HL-60 (cell line): ENCODE results near the gene PTCHD1.

Experiments used
- DNase-seq, 2 experiments: peaks; one replicate each; pipeline ENCODE4 v3.0.0-alpha.2; 2010 to 2020; ENCODE audit warnings: low read depth in 1 of 2, low spot score in 1 of 2
- H3K27ac ChIP-seq: fragments of 250-450 bp; sonication (Bioruptor Pico); replicated peaks from 2 replicates; pipeline ENCODE4 v1.5.1; 2020; ENCODE audit warnings: mild to moderate bottlenecking, moderate library complexity
- H3K27me3 ChIP-seq: fragments of 250-450 bp; sonication (Bioruptor Pico); 2 replicates; pipeline ENCODE4 v1.5.1; 2021; ENCODE audit warnings: mild to moderate bottlenecking, moderate library complexity; ENCODE audit not compliant: insufficient read depth, poor library complexity, severe bottlenecking
- H3K4me3 ChIP-seq: replicated peaks from 2 replicates; pipeline ENCODE4 v1.5.1; 2011; ENCODE audit warnings: mild to moderate bottlenecking, control low read depth, low read length; ENCODE audit not compliant: insufficient read depth
- GABPA ChIP-seq: IDR thresholded peaks from 2 replicates; pipeline ENCODE4 v1.6.1; 2012; ENCODE audit warnings: low read depth
- POLR2AphosphoS5 ChIP-seq: IDR thresholded peaks from 2 replicates; pipeline ENCODE4 v1.6.1; 2012; ENCODE audit warnings: low read depth
- SPI1 ChIP-seq: IDR thresholded peaks from 2 replicates; pipeline ENCODE4 v1.6.1; 2012; ENCODE audit warnings: low read depth, mild to moderate bottlenecking, borderline replicate concordance
- TF ChIP-seq, protein P1 (sequence below): IDR thresholded peaks from one replicate; pipeline ENCODE4 v1.5.1; 2011; ENCODE audit warnings: low read length, control low read depth, inconsistent platforms; ENCODE audit not compliant: insufficient read depth
- TF ChIP-seq, protein P2 (sequence below): IDR thresholded peaks from 2 replicates; pipeline ENCODE4 v1.6.1; 2012; ENCODE audit warnings: low read depth; ENCODE audit not compliant: insufficient replicate concordance

The PTCHD1 gene

GRCh38 chrX:23312136-23312535, 22.5 kb upstream of the PTCHD1 start:
- no peak overlapping the region for H3K27ac ChIP-seq
- H3K4me3 ChIP-seq, result no peak overlapping the region
- TF ChIP-seq, protein P1, sequence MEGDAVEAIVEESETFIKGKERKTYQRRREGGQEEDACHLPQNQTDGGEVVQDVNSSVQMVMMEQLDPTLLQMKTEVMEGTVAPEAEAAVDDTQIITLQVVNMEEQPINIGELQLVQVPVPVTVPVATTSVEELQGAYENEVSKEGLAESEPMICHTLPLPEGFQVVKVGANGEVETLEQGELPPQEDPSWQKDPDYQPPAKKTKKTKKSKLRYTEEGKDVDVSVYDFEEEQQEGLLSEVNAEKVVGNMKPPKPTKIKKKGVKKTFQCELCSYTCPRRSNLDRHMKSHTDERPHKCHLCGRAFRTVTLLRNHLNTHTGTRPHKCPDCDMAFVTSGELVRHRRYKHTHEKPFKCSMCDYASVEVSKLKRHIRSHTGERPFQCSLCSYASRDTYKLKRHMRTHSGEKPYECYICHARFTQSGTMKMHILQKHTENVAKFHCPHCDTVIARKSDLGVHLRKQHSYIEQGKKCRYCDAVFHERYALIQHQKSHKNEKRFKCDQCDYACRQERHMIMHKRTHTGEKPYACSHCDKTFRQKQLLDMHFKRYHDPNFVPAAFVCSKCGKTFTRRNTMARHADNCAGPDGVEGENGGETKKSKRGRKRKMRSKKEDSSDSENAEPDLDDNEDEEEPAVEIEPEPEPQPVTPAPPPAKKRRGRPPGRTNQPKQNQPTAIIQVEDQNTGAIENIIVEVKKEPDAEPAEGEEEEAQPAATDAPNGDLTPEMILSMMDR, result no peak
- TF ChIP-seq GABPA (no peak), POLR2AphosphoS5 (no peak)
- no peaks in the 10 kb centered on the region for H3K27me3 ChIP-seq
- DNase-seq, result no peak

DNA sequence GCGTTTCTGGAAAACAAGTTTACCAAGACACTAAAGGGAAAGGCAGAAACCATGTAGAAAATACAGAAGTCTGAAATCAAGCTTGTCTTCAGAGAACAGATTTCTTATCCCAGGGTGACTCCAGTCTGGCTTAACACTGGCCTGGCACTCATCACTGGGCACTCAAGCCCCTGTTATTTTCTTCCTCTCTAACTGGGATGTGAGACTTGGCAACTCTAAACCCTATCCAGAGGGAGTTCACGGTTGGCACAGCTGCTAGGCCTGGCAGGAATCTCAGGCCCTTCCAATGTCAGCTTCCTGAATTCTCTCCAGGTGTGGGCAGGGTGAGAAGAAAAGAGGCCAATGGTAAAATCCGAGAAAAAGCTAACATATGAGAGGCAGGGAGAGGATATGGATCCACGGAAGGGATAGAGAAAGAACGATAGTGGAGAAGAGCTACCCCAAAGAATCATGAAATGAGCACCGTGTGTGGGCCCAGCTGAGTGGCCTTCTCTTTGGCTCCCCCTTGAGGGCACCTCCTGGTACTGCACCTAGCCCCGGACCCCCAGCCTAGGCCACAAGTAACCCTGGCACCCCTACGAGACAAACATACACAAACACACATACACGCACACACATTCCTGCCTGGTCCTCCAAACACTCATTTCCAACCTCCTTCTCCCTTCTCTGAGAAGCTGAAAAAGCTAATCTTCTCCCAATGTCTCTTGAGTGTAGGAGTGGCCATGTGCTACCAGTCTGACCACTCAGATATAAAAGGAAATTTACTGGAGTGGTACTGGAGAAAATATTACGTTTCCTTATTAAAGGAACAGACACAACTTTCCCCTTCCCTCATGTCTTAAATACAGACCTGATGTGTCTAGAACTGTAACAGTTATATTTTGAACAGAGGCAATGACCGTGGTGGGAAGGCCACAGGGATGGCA, 16.6 kb upstream of the PTCHD1 start:
- H3K27me3 ChIP-seq, result no peaks in the 10 kb centered on the region
- TF ChIP-seq SPI1, result no peak
- TF ChIP-seq, protein P2, sequence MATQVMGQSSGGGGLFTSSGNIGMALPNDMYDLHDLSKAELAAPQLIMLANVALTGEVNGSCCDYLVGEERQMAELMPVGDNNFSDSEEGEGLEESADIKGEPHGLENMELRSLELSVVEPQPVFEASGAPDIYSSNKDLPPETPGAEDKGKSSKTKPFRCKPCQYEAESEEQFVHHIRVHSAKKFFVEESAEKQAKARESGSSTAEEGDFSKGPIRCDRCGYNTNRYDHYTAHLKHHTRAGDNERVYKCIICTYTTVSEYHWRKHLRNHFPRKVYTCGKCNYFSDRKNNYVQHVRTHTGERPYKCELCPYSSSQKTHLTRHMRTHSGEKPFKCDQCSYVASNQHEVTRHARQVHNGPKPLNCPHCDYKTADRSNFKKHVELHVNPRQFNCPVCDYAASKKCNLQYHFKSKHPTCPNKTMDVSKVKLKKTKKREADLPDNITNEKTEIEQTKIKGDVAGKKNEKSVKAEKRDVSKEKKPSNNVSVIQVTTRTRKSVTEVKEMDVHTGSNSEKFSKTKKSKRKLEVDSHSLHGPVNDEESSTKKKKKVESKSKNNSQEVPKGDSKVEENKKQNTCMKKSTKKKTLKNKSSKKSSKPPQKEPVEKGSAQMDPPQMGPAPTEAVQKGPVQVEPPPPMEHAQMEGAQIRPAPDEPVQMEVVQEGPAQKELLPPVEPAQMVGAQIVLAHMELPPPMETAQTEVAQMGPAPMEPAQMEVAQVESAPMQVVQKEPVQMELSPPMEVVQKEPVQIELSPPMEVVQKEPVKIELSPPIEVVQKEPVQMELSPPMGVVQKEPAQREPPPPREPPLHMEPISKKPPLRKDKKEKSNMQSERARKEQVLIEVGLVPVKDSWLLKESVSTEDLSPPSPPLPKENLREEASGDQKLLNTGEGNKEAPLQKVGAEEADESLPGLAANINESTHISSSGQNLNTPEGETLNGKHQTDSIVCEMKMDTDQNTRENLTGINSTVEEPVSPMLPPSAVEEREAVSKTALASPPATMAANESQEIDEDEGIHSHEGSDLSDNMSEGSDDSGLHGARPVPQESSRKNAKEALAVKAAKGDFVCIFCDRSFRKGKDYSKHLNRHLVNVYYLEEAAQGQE, result no peak
- TF ChIP-seq POLR2AphosphoS5, result no peak
- TF ChIP-seq, protein P1, result peak; percentile 39
- no peak for TF ChIP-seq GABPA

DNA sequence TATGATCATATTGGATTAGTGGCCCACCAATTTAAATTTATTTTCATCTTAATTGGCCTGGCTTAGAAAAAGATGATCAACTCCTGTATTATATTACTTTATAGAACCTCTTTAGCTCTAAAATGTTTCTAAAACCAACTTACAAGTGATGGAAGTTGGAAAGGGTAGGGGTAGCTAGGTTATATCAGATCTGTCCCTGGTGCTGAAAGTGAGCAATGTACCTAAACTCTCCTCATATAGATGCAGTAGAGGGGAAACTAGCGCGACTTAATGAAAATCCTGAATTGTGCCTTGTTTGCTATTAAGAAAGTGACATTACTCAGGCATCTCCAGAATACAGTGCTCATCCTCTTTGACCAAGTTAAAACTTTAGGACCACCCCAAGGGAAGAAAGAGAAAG, 7.5 kb upstream of the PTCHD1 start:
- Histone ChIP-seq H3K27ac (no peak overlapping the region), H3K27me3 (peaks cover 12% of the 10 kb centered on the region), H3K4me3 (no peak overlapping the region)
- no peak for DNase-seq
- no peak for TF ChIP-seq GABPA
- no peak for TF ChIP-seq POLR2AphosphoS5
- TF ChIP-seq, protein P2, result peak; percentile 83

More for the DNA sequence above, 16.6 kb upstream of the PTCHD1 start:
- Histone ChIP-seq H3K27ac (no peak overlapping the region), H3K4me3 (no peak overlapping the region)
- peak in 1 of 2 experiments; percentile 13 for DNase-seq

DNA sequence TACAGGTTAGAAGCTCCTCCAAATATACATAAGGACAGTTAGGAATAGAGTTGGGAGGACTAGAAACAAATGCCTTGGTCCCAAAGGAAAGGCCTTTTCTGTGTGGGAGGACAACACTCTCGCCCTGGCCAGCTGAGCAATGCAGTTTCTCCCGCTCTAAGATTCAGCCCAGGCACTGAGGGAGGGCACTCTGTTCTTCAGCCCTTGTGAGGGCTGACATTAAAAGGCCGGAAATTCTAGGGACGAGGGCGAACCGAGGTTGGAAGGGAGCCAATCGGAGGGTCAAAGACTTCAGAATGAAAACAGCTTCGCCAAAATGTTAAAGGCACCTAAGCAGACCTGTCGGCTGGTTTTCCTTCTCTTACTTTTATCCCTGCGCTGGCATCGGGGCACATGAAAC, 2.9 kb upstream of the PTCHD1 start:
- no peak for DNase-seq
- no peak overlapping the region for H3K4me3 ChIP-seq

More for the DNA sequence above, 2.9 kb upstream of the PTCHD1 start:
- peaks cover 31% of the 10 kb centered on the region for H3K27me3 ChIP-seq
- H3K27ac ChIP-seq, result no peak overlapping the region
- TF ChIP-seq, protein P2, result no peak
- TF ChIP-seq POLR2AphosphoS5 (no peak), GABPA (no peak), SPI1 (no peak)
- TF ChIP-seq, protein P1, result no peak
